Right renal cortex interstitium (tissue), 3 donors: ENCODE measurements around the gene GPS1. TPM values are rescaled to one million over a fixed set of nuclear protein-coding genes. Genes with fewer than 3 reads are reported as not detected.

Source experiments
- DNase-seq, 3 donors: peaks; one replicate each; pipeline ENCODE4 v3.0.0-alpha.2; 2013; ENCODE audit warnings: low read depth in 3 of 3, low spot score in 2 of 3
- polyA plus RNA-seq, 3 donors: library from polyadenylated mRNA; unstranded; fragments of 120-200 nt; gene quantifications; one replicate each; pipeline ENCODE4 v1.2.1, GENCODE V29; 2013; ENCODE audit not compliant: insufficient read length in 3 of 3

Gene GPS1
- polyA plus RNA-seq, 3 donors: 96.7 to 104 (median 103) TPM

- DNase-seq: no peak
These were observed 24.5 kb downstream of the GPS1 start for GRCh38 chr17:82076018-82076784.

GRCh38 chr17:82076785-82077591 lies 25.3 kb downstream of the GPS1 start:
- no peak for DNase-seq

GRCh38 chr17:82077617-82078358 lies 26.1 kb downstream of the GPS1 start:
- DNase-seq: no peak

GRCh38 chr17:82078433-82078832 lies 26.7 kb downstream of the GPS1 start:
- DNase-seq: no peak

GRCh38 chr17:82079001-82079677 lies 27.4 kb downstream of the GPS1 start:
- no peak for DNase-seq

GRCh38 chr17:82080048-82080788 lies 28.5 kb downstream of the GPS1 start:
- DNase-seq: no peak

GRCh38 chr17:82080789-82081464 lies 29.2 kb downstream of the GPS1 start:
- DNase-seq: no peak

- no peak for DNase-seq
These were observed 29.8 kb downstream of the GPS1 start for GRCh38 chr17:82081546-82081945.

GRCh38 chr17:82081966-82082365 lies 30.3 kb downstream of the GPS1 start:
- no peak for DNase-seq

GRCh38 chr17:82082456-82082855 lies 30.8 kb downstream of the GPS1 start:
- DNase-seq: no peak

- DNase-seq: no peak
These were observed 31.3 kb downstream of the GPS1 start for GRCh38 chr17:82083009-82083408.

- no peak for DNase-seq
These were observed 32.0 kb downstream of the GPS1 start for GRCh38 chr17:82083533-82084359.

GRCh38 chr17:82084373-82085030 lies 32.8 kb downstream of the GPS1 start:
- DNase-seq: no peak

- DNase-seq: no peak
These were observed 33.5 kb downstream of the GPS1 start for GRCh38 chr17:82085031-82085861.

- DNase-seq: no peak
These were observed 34.5 kb downstream of the GPS1 start for GRCh38 chr17:82085931-82086764.
